ENCODE data around the gene PPP2R2C. TPM values are rescaled to one million over a fixed set of nuclear protein-coding genes. Genes with fewer than 3 reads are reported as not detected.

PPP2R2C gene
- total RNA-seq, 1 experiment from 2014 or later: 26.7 TPM

Other genes with a start within 250 kb of the PPP2R2C start
- 67.5 TPM for gene WFS1, start 202.8 kb downstream of the PPP2R2C start, total RNA-seq (2021; ENCODE audit: unreplicated experiment)
- 34.4 TPM for gene MAN2B2, start 102.6 kb upstream of the PPP2R2C start, total RNA-seq (2021; ENCODE audit: unreplicated experiment)
- 212 TPM for gene MRFAP1, start 168.1 kb upstream of the PPP2R2C start, total RNA-seq (2021; ENCODE audit: unreplicated experiment)
- gene S100P, start 221.3 kb upstream of the PPP2R2C start, total RNA-seq (2021; ENCODE audit: unreplicated experiment): 2.3 TPM
- gene MRFAP1L1, start 237.3 kb upstream of the PPP2R2C start, total RNA-seq (2021; ENCODE audit: unreplicated experiment): 29.5 TPM
- gene BLOC1S4, start 243.6 kb upstream of the PPP2R2C start, total RNA-seq (2021; ENCODE audit: unreplicated experiment): 10.7 TPM